Nephron (organoid): ENCODE results near the gene ERBB4.
A peak's percentile ranks its signal among the peaks of the same experiment; 100 is the strongest.
"Not testable (repeated sequence)": the region's sequence is repeated elsewhere in the genome, so short reads cannot be mapped to it uniquely, and the experiment has no call there.

Source experiments
- H3K27ac Mint-ChIP-seq, 3 experiments: 2 replicates each; pipeline ENCODE4 v1.8.0; 2020; ENCODE audit warnings: mixed read lengths in 3 of 3, mild to moderate bottlenecking in 2 of 3, moderate library complexity in 1 of 3
- H3K27me3 Mint-ChIP-seq: 2 replicates; pipeline ENCODE4 v1.8.0; 2021; ENCODE audit warnings: low read depth, mild to moderate bottlenecking, moderate library complexity, mixed read lengths
- H3K36me3 Mint-ChIP-seq: 2 replicates; pipeline ENCODE4 v1.8.0; 2020; ENCODE audit warnings: low read depth, mixed read lengths
- H3K4me1 Mint-ChIP-seq: 2 replicates; pipeline ENCODE4 v1.8.0; 2020; ENCODE audit warnings: mixed read lengths
- H3K4me3 Mint-ChIP-seq, 3 experiments: 2 replicates each; pipeline ENCODE4 v1.8.0; 2020; ENCODE audit warnings: mild to moderate bottlenecking in 3 of 3, mixed read lengths in 3 of 3, moderate library complexity in 2 of 3
- H3K9me3 Mint-ChIP-seq: 2 replicates; pipeline ENCODE4 v1.8.0; 2020; ENCODE audit warnings: mixed read lengths
- CTCF ChIP-seq, 3 experiments: fragments of 200-600 bp; sonication (generic); IDR thresholded peaks; one replicate each; pipeline ENCODE4 v1.5.0; 2021; ENCODE audit warnings: antibody characterized with exemption in 3 of 3; ENCODE audit not compliant: unreplicated experiment in 3 of 3

Gene ERBB4

DNA sequence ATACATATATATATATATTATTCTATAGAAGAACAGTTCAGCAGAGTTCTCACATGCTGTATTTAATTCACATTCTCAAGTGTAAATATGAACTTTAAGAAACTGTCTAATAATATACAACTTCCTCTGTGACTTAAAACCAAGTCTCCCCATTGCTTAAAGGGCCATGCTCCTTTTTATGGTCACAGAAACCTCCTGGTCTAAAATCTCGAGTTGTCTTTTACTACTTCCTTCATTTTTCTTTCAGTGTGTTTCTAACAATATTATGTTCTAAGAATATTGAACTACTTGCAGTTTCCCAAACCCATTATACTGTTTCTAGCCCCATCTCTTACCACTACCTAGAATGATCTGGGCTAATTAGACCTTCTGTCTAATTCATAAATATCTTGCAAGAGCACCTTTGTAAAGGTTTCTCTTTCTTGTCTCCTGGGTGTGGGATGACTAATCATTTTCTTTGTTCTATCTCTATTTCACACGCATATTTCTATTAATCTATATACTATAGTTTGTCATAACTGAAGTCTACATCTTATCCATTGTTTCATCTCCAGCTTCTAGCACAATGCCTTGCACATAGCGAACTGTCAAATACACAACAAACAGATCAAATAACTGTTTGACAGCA lies 48.8 kb downstream of the ERBB4 start:
- Mint-ChIP-seq H3K9me3 (no peaks in the 10 kb centered on the region), H3K36me3 (no peaks in the 10 kb centered on the region), H3K4me1 (peaks cover under 1% of the 10 kb centered on the region), H3K27ac (peak overlapping the region in 1 of 3 experiments; percentile 19), H3K27me3 (no peaks in the 10 kb centered on the region), H3K4me3 (no peak overlapping the region)
- no peak for TF ChIP-seq CTCF (IDR thresholded peaks at IDR 0.05; ENCODE audit: unreplicated experiment in 3 of 3)

- H3K4me1 Mint-ChIP-seq, result peaks cover 4% of the 10 kb centered on the region
- no peaks in the 10 kb centered on the region for H3K9me3 Mint-ChIP-seq
- H3K27me3 Mint-ChIP-seq, result no peaks in the 10 kb centered on the region
- H3K4me3 Mint-ChIP-seq, result no peak overlapping the region
- H3K36me3 Mint-ChIP-seq, result no peaks in the 10 kb centered on the region
- no peak for TF ChIP-seq CTCF (IDR thresholded peaks at IDR 0.05; ENCODE audit: unreplicated experiment in 3 of 3)
- no peak overlapping the region for H3K27ac Mint-ChIP-seq
Observed at GRCh38 chr2:212488611-212489010, 50.0 kb downstream of the ERBB4 start.

DNA sequence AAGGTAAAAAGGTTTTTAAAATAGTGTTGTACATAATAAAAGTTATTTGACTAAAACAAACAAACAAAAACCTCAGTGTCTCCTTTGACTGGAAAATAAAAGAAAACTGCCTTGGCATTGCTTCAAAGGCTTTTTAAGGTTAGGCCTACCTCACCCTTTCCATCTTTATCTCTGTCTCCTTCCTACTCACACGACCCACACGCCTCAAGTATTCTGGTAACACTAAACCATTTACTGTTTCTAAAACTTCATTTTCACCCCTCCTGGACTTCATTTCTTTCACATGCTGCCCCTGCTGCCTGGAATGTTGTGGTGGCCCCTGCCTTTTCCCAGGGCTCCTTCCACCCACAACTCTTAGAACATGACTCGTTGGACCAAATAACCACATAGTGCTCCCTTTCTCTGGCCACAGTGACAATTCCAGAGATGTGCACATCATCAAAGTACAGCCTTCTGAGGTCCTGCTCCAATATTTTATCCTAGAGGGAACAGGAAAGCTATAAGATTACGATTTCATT lies 54.0 kb downstream of the ERBB4 start:
- Mint-ChIP-seq H3K9me3 (no peaks in the 10 kb centered on the region), H3K4me1 (peaks cover 4% of the 10 kb centered on the region), H3K4me3 (no peak overlapping the region), H3K27ac (peak overlapping the region; percentile 0 to 26 (median 22)), H3K36me3 (no peaks in the 10 kb centered on the region), H3K27me3 (no peaks in the 10 kb centered on the region)
- no peak for TF ChIP-seq CTCF (IDR thresholded peaks at IDR 0.05; ENCODE audit: unreplicated experiment in 3 of 3)

GRCh38 chr2:212480447-212480846 lies 58.2 kb downstream of the ERBB4 start:
- Mint-ChIP-seq H3K27me3 (no peaks in the 10 kb centered on the region), H3K27ac (no peak overlapping the region)
- TF ChIP-seq CTCF (IDR thresholded peaks at IDR 0.05; ENCODE audit: unreplicated experiment in 3 of 3), result no peak

DNA sequence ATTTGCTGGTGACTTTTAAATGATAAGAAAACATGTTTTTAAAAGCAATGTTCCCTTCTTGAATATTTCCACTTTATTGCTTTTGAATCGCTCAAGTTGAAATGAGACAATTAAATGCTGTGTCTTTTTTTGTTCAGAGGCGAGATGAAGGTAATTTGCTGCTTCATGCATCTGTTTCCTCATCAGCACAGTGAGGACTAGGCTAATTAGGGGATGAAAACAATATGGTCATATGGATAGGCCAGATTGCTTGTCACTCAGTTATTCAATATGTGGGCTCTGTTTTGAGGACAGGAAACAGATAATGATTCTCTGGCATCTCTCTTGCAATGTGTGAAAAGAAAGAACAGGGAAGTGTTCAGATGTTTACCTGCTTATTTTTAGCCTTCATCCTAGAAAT lies 61.0 kb downstream of the ERBB4 start:
- Mint-ChIP-seq H3K27me3 (no peaks in the 10 kb centered on the region), H3K36me3 (no peaks in the 10 kb centered on the region), H3K4me3 (no peak overlapping the region), H3K4me1 (no peaks in the 10 kb centered on the region), H3K27ac (no peak overlapping the region), H3K9me3 (no peaks in the 10 kb centered on the region)
- TF ChIP-seq CTCF (IDR thresholded peaks at IDR 0.05; ENCODE audit: unreplicated experiment in 3 of 3), result no peak

More at GRCh38 chr2:212480447-212480846, 58.2 kb downstream of the ERBB4 start:
- H3K36me3 Mint-ChIP-seq, result no peaks in the 10 kb centered on the region
- no peak overlapping the region for H3K4me3 Mint-ChIP-seq
- peaks cover 4% of the 10 kb centered on the region for H3K4me1 Mint-ChIP-seq
- H3K9me3 Mint-ChIP-seq, result no peaks in the 10 kb centered on the region

- Mint-ChIP-seq H3K36me3 (no peaks in the 10 kb centered on the region), H3K4me3 (no peak overlapping the region), H3K9me3 (no peaks in the 10 kb centered on the region), H3K27me3 (no peaks in the 10 kb centered on the region), H3K4me1 (no peaks in the 10 kb centered on the region), H3K27ac (no peak overlapping the region)
- TF ChIP-seq CTCF (IDR thresholded peaks at IDR 0.05; ENCODE audit: unreplicated experiment in 3 of 3), result no peak
Observed at GRCh38 chr2:212473211-212473610, 65.4 kb downstream of the ERBB4 start.

GRCh38 chr2:212467551-212467950 lies 71.1 kb downstream of the ERBB4 start:
- H3K4me3 Mint-ChIP-seq, H3K27me3 Mint-ChIP-seq, H3K36me3 Mint-ChIP-seq, H3K9me3 Mint-ChIP-seq, H3K27ac Mint-ChIP-seq, H3K4me1 Mint-ChIP-seq: not testable (repeated sequence)
